HepG2 (cell line): Measurements from ENCODE around the gene MTRF1. TPM values are rescaled to one million over a fixed set of nuclear protein-coding genes. Genes with fewer than 3 reads are reported as not detected.
A peak's percentile ranks its signal among the peaks of the same experiment; 100 is the strongest.

Experiments
- CREM ChIP-seq, 2 experiments: sonication (generic) in 1 of 2; formaldehyde crosslinking in 1 of 2; IDR thresholded peaks; 2 replicates each; pipeline versions ENCODE4 v1.4.0 to v1.6.1; 2016 to 2020; ENCODE audit warnings: antibody characterized with exemption in 1 of 2, mild to moderate bottlenecking in 1 of 2, missing genetic modification reagents in 1 of 2
- EEA1 ChIP-seq: sonication (generic); formaldehyde crosslinking; IDR thresholded peaks from 2 replicates; pipeline ENCODE4 v1.5.1; 2020; ENCODE audit warnings: mild to moderate bottlenecking, missing genetic modification reagents, borderline replicate concordance
- EZH2 ChIP-seq: conservative IDR thresholded peaks from 2 replicates; pipeline ENCODE4 v1.6.1; 2012; ENCODE audit warnings: mild to moderate bottlenecking, low read depth, low read length, moderate library complexity
- GATAD1 ChIP-seq: IDR thresholded peaks from 2 replicates; pipeline ENCODE4 v1.6.1; 2016; ENCODE audit warnings: missing genetic modification reagents, missing compliant biosample characterization
- KDM5A ChIP-seq: fragments of 200-600 bp; sonication (generic); IDR thresholded peaks from 2 replicates; pipeline ENCODE4 v1.7.0; 2018; ENCODE audit warnings: antibody characterized with exemption, mild to moderate bottlenecking, low read length, borderline replicate concordance
- KLF11 ChIP-seq: IDR thresholded peaks from 2 replicates; pipeline ENCODE4 v1.6.1; 2016; ENCODE audit warnings: missing compliant biosample characterization
- MAFG ChIP-seq: sonication (generic); formaldehyde crosslinking; IDR thresholded peaks from 2 replicates; pipeline ENCODE4 v1.5.1; 2020; ENCODE audit warnings: mild to moderate bottlenecking, missing genetic modification reagents
- ONECUT2 ChIP-seq: sonication (generic); formaldehyde crosslinking; IDR thresholded peaks from 2 replicates; pipeline ENCODE4 v1.4.0; 2020; ENCODE audit warnings: missing genetic modification reagents
- RFX1 ChIP-seq: fragments of 450-650 bp; IDR thresholded peaks from 2 replicates; pipeline ENCODE4 v1.6.1; 2017
- SP1 ChIP-seq, 2 experiments: fragments of 450-650 bp in 1 of 2; sonication (generic) in 1 of 2; formaldehyde crosslinking in 1 of 2; IDR thresholded peaks; 2 replicates each; pipeline versions ENCODE4 v1.4.0 to v1.6.1; 2016 to 2020; ENCODE audit warnings: missing genetic modification reagents in 1 of 2
- SP2 ChIP-seq: sonication (generic); formaldehyde crosslinking; IDR thresholded peaks from 2 replicates; pipeline ENCODE4 v1.5.1; 2020; ENCODE audit warnings: mild to moderate bottlenecking, missing genetic modification reagents
- SRF ChIP-seq: IDR thresholded peaks from 2 replicates; pipeline ENCODE4 v1.6.1; 2011; ENCODE audit warnings: mild to moderate bottlenecking, low read depth, low read length, moderate library complexity
- TAF15 ChIP-seq: fragments of 200-400 bp; formaldehyde crosslinking; IDR thresholded peaks from one replicate; pipeline ENCODE4 v1.6.1; 2018; ENCODE audit warnings: mild to moderate bottlenecking, low read depth, low read length; ENCODE audit not compliant: poor library complexity, severe bottlenecking
- ZBTB7B ChIP-seq: sonication (generic); formaldehyde crosslinking; IDR thresholded peaks from 2 replicates; pipeline ENCODE4 v1.4.0; 2020; ENCODE audit warnings: missing genetic modification reagents
- ZNF749 ChIP-seq: sonication (generic); formaldehyde crosslinking; IDR thresholded peaks from 2 replicates; pipeline ENCODE4 v1.8.0; 2022; ENCODE audit warnings: mild to moderate bottlenecking, missing genetic modification reagents, moderate library complexity, borderline replicate concordance
- polyA plus RNA-seq, 8 experiments: library from polyadenylated mRNA; depleted of rRNA in 3 of 8; stranded (reverse) in 7 of 8; unstranded in 1 of 8; fragments of >200 nt; fragmentation: Illumina TruSeq in 4 of 8; extraction: Trizol in 4 of 8; gene quantifications; 2 replicates each; pipeline versions ENCODE4 v1.2.1 to v1.2.3, GENCODE V29; 2011 to 2016; ENCODE audit warnings: low read depth in 4 of 8, missing spikeins in 1 of 8, mixed read lengths in 1 of 8; ENCODE audit not compliant: insufficient read depth in 1 of 8
- total RNA-seq, 5 experiments: library from RNA; depleted of rRNA; stranded (reverse); fragments of >200 nt; fragmentation: Illumina TruSeq; extraction: Trizol; gene quantifications; 2 replicates each; pipeline ENCODE4 v1.2.3, GENCODE V29; 2016; ENCODE audit warnings: low read depth in 1 of 5
- TF ChIP-seq, protein P1 (sequence below): sonication (generic); formaldehyde crosslinking; IDR thresholded peaks from 2 replicates; pipeline ENCODE4 v1.4.0; 2020; ENCODE audit warnings: missing genetic modification reagents
- TF ChIP-seq, protein P2 (sequence below): IDR thresholded peaks from 2 replicates; pipeline ENCODE4 v1.6.1; 2018; ENCODE audit warnings: missing genetic modification reagents
- TF ChIP-seq, protein P3 (sequence below): sonication (generic); formaldehyde crosslinking; IDR thresholded peaks from 2 replicates; pipeline ENCODE4 v1.5.0; 2020; ENCODE audit warnings: mild to moderate bottlenecking, missing genetic modification reagents
- TF ChIP-seq, protein P4 (sequence below): sonication (generic); formaldehyde crosslinking; conservative IDR thresholded peaks from 2 replicates; pipeline ENCODE4 v1.4.0; 2020; ENCODE audit warnings: missing genetic modification reagents
- TF ChIP-seq, protein P5 (sequence below): sonication (generic); formaldehyde crosslinking; IDR thresholded peaks from 2 replicates; pipeline ENCODE4 v1.4.0; 2020; ENCODE audit warnings: missing genetic modification reagents

The MTRF1 gene
- total and polyA plus RNA-seq, 2 of the 13 experiments (the other 11 are each of a cell fraction or from before 2014, with no cell fraction given), result 21.6 to 27.2 TPM

DNA sequence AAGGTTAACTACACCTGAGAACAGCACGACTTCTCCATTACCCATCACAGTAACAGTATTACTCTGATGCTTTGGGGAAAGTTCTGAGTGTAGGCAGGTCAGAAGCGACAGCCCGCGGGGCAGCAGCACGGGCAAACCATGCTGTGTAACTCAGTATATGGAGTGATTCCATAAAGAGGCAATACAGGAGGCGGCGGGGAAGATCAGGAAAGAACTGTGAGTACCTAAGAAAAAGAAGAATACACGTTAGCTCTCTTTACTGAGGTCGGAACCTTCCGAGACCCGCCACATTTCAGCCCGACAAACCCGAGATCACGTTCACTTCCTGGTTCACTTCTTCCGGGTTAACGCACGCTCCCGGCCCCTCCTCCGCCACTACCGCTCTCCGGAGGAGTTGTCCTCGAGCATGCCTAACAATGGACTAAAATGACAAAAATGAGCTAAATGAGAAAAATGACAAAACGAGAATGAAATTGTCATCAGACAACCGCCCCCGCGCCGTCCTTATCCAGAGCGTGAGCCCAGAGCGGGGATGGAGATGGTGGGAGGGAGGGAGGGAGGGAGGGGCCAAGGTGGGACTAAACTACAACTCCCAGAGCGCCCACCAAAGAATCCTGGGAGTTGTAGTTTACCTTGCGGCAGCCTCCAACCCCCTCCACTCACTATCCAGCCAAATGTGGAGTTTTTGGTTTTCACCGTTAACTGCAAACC lies at the start of gene MTRF1 (continued):
- TF ChIP-seq EZH2 (no peak), SP2 (0 out of 2 replicates have a peak, but pooled peaks have one; percentile 34), RFX1 (no peak), KDM5A (peak; percentile 96), SRF (peak; percentile 55), ONECUT2 (CRISPR knock-in tag) (no peak), MAFG (CRISPR knock-in tag) (no peak), EEA1 (no peak), ZBTB7B (CRISPR knock-in tag) (no peak), ZNF749 (CRISPR knock-in tag) (peak; percentile 36; the same call in 1 of the 2 replicates), KLF11 (CRISPR knock-in tag) (no peak), SP1 (IDR thresholded peaks at IDR 0.05) (no peak), SP1 (CRISPR knock-in tag; IDR thresholded peaks at IDR 0.05) (peak; percentile 79), CREM (IDR thresholded peaks at IDR 0.05) (peak; percentile 94), CREM (CRISPR knock-in tag; IDR thresholded peaks at IDR 0.05) (no peak), GATAD1 (peak; percentile 93), TAF15 (no peak)
- TF ChIP-seq, protein P1, sequence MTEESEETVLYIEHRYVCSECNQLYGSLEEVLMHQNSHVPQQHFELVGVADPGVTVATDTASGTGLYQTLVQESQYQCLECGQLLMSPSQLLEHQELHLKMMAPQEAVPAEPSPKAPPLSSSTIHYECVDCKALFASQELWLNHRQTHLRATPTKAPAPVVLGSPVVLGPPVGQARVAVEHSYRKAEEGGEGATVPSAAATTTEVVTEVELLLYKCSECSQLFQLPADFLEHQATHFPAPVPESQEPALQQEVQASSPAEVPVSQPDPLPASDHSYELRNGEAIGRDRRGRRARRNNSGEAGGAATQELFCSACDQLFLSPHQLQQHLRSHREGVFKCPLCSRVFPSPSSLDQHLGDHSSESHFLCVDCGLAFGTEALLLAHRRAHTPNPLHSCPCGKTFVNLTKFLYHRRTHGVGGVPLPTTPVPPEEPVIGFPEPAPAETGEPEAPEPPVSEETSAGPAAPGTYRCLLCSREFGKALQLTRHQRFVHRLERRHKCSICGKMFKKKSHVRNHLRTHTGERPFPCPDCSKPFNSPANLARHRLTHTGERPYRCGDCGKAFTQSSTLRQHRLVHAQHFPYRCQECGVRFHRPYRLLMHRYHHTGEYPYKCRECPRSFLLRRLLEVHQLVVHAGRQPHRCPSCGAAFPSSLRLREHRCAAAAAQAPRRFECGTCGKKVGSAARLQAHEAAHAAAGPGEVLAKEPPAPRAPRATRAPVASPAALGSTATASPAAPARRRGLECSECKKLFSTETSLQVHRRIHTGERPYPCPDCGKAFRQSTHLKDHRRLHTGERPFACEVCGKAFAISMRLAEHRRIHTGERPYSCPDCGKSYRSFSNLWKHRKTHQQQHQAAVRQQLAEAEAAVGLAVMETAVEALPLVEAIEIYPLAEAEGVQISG, result peak; percentile 90
- TF ChIP-seq, protein P2, sequence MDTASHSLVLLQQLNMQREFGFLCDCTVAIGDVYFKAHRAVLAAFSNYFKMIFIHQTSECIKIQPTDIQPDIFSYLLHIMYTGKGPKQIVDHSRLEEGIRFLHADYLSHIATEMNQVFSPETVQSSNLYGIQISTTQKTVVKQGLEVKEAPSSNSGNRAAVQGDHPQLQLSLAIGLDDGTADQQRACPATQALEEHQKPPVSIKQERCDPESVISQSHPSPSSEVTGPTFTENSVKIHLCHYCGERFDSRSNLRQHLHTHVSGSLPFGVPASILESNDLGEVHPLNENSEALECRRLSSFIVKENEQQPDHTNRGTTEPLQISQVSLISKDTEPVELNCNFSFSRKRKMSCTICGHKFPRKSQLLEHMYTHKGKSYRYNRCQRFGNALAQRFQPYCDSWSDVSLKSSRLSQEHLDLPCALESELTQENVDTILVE (CRISPR knock-in tag), result 0 out of 2 replicates have a peak, but pooled peaks have one; percentile 25
- TF ChIP-seq, protein P3, sequence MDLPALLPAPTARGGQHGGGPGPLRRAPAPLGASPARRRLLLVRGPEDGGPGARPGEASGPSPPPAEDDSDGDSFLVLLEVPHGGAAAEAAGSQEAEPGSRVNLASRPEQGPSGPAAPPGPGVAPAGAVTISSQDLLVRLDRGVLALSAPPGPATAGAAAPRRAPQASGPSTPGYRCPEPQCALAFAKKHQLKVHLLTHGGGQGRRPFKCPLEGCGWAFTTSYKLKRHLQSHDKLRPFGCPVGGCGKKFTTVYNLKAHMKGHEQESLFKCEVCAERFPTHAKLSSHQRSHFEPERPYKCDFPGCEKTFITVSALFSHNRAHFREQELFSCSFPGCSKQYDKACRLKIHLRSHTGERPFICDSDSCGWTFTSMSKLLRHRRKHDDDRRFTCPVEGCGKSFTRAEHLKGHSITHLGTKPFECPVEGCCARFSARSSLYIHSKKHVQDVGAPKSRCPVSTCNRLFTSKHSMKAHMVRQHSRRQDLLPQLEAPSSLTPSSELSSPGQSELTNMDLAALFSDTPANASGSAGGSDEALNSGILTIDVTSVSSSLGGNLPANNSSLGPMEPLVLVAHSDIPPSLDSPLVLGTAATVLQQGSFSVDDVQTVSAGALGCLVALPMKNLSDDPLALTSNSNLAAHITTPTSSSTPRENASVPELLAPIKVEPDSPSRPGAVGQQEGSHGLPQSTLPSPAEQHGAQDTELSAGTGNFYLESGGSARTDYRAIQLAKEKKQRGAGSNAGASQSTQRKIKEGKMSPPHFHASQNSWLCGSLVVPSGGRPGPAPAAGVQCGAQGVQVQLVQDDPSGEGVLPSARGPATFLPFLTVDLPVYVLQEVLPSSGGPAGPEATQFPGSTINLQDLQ (CRISPR knock-in tag), result no peak
- TF ChIP-seq, protein P4, sequence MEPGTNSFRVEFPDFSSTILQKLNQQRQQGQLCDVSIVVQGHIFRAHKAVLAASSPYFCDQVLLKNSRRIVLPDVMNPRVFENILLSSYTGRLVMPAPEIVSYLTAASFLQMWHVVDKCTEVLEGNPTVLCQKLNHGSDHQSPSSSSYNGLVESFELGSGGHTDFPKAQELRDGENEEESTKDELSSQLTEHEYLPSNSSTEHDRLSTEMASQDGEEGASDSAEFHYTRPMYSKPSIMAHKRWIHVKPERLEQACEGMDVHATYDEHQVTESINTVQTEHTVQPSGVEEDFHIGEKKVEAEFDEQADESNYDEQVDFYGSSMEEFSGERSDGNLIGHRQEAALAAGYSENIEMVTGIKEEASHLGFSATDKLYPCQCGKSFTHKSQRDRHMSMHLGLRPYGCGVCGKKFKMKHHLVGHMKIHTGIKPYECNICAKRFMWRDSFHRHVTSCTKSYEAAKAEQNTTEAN, result no peak
- TF ChIP-seq, protein P5, sequence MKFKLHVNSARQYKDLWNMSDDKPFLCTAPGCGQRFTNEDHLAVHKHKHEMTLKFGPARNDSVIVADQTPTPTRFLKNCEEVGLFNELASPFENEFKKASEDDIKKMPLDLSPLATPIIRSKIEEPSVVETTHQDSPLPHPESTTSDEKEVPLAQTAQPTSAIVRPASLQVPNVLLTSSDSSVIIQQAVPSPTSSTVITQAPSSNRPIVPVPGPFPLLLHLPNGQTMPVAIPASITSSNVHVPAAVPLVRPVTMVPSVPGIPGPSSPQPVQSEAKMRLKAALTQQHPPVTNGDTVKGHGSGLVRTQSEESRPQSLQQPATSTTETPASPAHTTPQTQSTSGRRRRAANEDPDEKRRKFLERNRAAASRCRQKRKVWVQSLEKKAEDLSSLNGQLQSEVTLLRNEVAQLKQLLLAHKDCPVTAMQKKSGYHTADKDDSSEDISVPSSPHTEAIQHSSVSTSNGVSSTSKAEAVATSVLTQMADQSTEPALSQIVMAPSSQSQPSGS (CRISPR knock-in tag), result peak; percentile 18; the same call in 1 of the 2 replicates
